Liver (tissue), 10 donors: ENCODE measurements around the gene AKR1C3. TPM values are rescaled to one million over a fixed set of nuclear protein-coding genes. Genes with fewer than 3 reads are reported as not detected.

ENCODE experiments used
- DNase-seq: peaks from one replicate; pipeline ENCODE4 v3.0.0-alpha.2; 2017; ENCODE audit warnings: low spot score
- H3K27ac ChIP-seq, 2 donors: one replicate each; pipeline ENCODE4 v1.7.0; 2013; ENCODE audit warnings: inconsistent platforms in 2 of 2, low read length in 2 of 2, control low read depth in 1 of 2, low read depth in 1 of 2, mild to moderate bottlenecking in 1 of 2
- H3K27me3 ChIP-seq, 4 donors: one replicate each; pipeline versions ENCODE4 v1.6.1 to v1.7.0; 2013; ENCODE audit warnings: low read length in 3 of 4, inconsistent platforms in 1 of 4, mild to moderate bottlenecking in 1 of 4, moderate library complexity in 1 of 4; ENCODE audit not compliant: control insufficient read depth in 4 of 4, insufficient read depth in 4 of 4
- H3K36me3 ChIP-seq, 4 donors: one replicate each; pipeline versions ENCODE4 v1.6.1 to v1.7.0; 2013; ENCODE audit warnings: low read length in 3 of 4, mild to moderate bottlenecking in 3 of 4, low read depth in 1 of 4, moderate library complexity in 1 of 4; ENCODE audit not compliant: control insufficient read depth in 4 of 4, insufficient read depth in 3 of 4
- H3K4me1 ChIP-seq, 4 donors: one replicate each; pipeline versions ENCODE4 v1.6.1 to v1.7.0; 2013; ENCODE audit warnings: low read length in 3 of 4, mild to moderate bottlenecking in 3 of 4, moderate library complexity in 1 of 4; ENCODE audit not compliant: control insufficient read depth in 4 of 4, insufficient read depth in 4 of 4
- H3K4me3 ChIP-seq, 3 donors: one replicate each; pipeline versions ENCODE4 v1.6.1 to v1.7.0; 2013; ENCODE audit warnings: low read length in 3 of 3, control low read depth in 1 of 3, low read depth in 1 of 3, mild to moderate bottlenecking in 1 of 3
- H3K9ac ChIP-seq, 2 donors: one replicate each; pipeline ENCODE4 v1.7.0; 2013; ENCODE audit warnings: low read length in 2 of 2, mild to moderate bottlenecking in 2 of 2, moderate library complexity in 2 of 2, control low read depth in 1 of 2, low read depth in 1 of 2
- H3K9me3 ChIP-seq, 4 donors: one replicate each; pipeline versions ENCODE4 v1.6.1 to v1.7.0; 2013; ENCODE audit warnings: low read length in 3 of 4; ENCODE audit not compliant: control insufficient read depth in 4 of 4
- ATF3 ChIP-seq: IDR thresholded peaks from 2 replicates; pipeline ENCODE4 v1.6.1; 2016; ENCODE audit warnings: antibody characterized with exemption
- FOXA1 ChIP-seq: IDR thresholded peaks from 2 replicates; pipeline ENCODE4 v1.6.1; 2016; ENCODE audit warnings: antibody characterized with exemption
- FOXA2 ChIP-seq: IDR thresholded peaks from 2 replicates; pipeline ENCODE4 v1.6.1; 2016; ENCODE audit warnings: antibody characterized with exemption
- GABPA ChIP-seq, 2 donors: IDR thresholded peaks in 1 of 2; conservative IDR thresholded peaks in 1 of 2; 2 replicates each; pipeline ENCODE4 v1.6.1; 2016; ENCODE audit warnings: antibody characterized with exemption in 2 of 2, mild to moderate bottlenecking in 1 of 2, moderate library complexity in 1 of 2
- HNF4G ChIP-seq: IDR thresholded peaks from 2 replicates; pipeline ENCODE4 v1.6.1; 2016; ENCODE audit warnings: antibody characterized with exemption
- JUND ChIP-seq, 2 donors: IDR thresholded peaks; 2 replicates each; pipeline ENCODE4 v1.6.1; 2016; ENCODE audit warnings: antibody characterized with exemption in 2 of 2
- MAX ChIP-seq: IDR thresholded peaks from 2 replicates; pipeline ENCODE4 v1.6.1; 2016; ENCODE audit warnings: antibody characterized with exemption
- NR2F2 ChIP-seq: IDR thresholded peaks from 2 replicates; pipeline ENCODE4 v1.6.1; 2016; ENCODE audit warnings: antibody characterized with exemption
- RAD21 ChIP-seq, 2 donors: IDR thresholded peaks; 2 replicates each; pipeline ENCODE4 v1.6.1; 2016; ENCODE audit warnings: antibody characterized with exemption in 2 of 2, mild to moderate bottlenecking in 2 of 2
- RXRA ChIP-seq, 2 donors: IDR thresholded peaks; 2 replicates each; pipeline ENCODE4 v1.6.1; 2017 to 2018; ENCODE audit warnings: antibody characterized with exemption in 2 of 2, mild to moderate bottlenecking in 1 of 2
- SP1 ChIP-seq: IDR thresholded peaks from 2 replicates; pipeline ENCODE4 v1.6.1; 2018; ENCODE audit warnings: antibody characterized with exemption, mild to moderate bottlenecking
- TAF1 ChIP-seq: conservative IDR thresholded peaks from 2 replicates; pipeline ENCODE4 v1.6.1; 2016; ENCODE audit warnings: antibody characterized with exemption, mild to moderate bottlenecking
- YY1 ChIP-seq: IDR thresholded peaks from 2 replicates; pipeline ENCODE4 v1.6.1; 2016; ENCODE audit warnings: antibody characterized with exemption, mild to moderate bottlenecking
- ZBTB33 ChIP-seq: IDR thresholded peaks from 2 replicates; pipeline ENCODE4 v1.6.1; 2016; ENCODE audit warnings: antibody characterized with exemption
- WGBS: extraction: QIAGEN DNeasy Blood & Tissue Kit; methylation state at CpG from one replicate; pipeline ENCODE4 v1.1.7; 2013; 5-methylcytosine and 5-hydroxymethylcytosine counted together
- polyA plus RNA-seq, 2 donors: library from polyadenylated mRNA; stranded (reverse) in 1 of 2; unstranded in 1 of 2; fragments of 200-250 nt in 1 of 2; fragments of >200 nt in 1 of 2; fragmentation: Nextera tagmentation in 1 of 2; extraction: Ambion mirVana in 1 of 2; gene quantifications; one replicate each; pipeline versions ENCODE4 v1.2.1 to v1.2.3, GENCODE V29; 2013 to 2015
- small RNA-seq: library from RNA; depleted of rRNA; stranded (forward); fragments of <200 nt; gene quantifications from one replicate; pipeline ENCODE3, GENCODE V24; 2014
- total RNA-seq, 2 donors: library from RNA; depleted of rRNA; stranded (reverse); fragments of >200 nt; gene quantifications; one replicate each; pipeline ENCODE4 v1.2.3, GENCODE V29; 2014
- donor health status: healthy.
- donor health status: healthy.
- donor health status: healthy.
- donor health status: healthy.
- donor health status: healthy.

Gene AKR1C3
- total and polyA plus RNA-seq, 4 donors: 65.8 to 292 (median 174) TPM

GRCh38 chr10:5148678-5149032 lies 54.4 kb downstream of the AKR1C3 start:
- no peak for DNase-seq
- Histone ChIP-seq H3K4me1 (peaks cover 7 to 27% (median 26%) of the 10 kb centered on the region in 4 donors), H3K36me3 (peaks cover 2 to 16% (median 10%) of the 10 kb centered on the region in 4 donors), H3K9me3 (peaks cover 0 to 5% (median 0%) of the 10 kb centered on the region in 4 donors), H3K27me3 (no peaks in the 10 kb centered on the region), H3K4me3 (no peak overlapping the region), H3K27ac (peak overlapping the region in 1 of 2 donors; percentile 91), H3K9ac (peak overlapping the region in 1 of 2 donors; percentile 49)
- TF ChIP-seq JUND (IDR thresholded peaks at IDR 0.05) (peak in 1 of 2 donors; percentile 1), YY1 (peak; percentile 3), HNF4G (no peak), TAF1 (no peak), NR2F2 (no peak), ZBTB33 (peak; percentile 7)
- 63% methylated on average over 1 of the region's 1 CpG for WGBS

GRCh38 chr10:5151076-5151475 lies 56.9 kb downstream of the AKR1C3 start:
- peaks cover 0 to 5% (median 0%) of the 10 kb centered on the region in 4 donors for H3K9me3 ChIP-seq
- no peak overlapping the region for H3K4me3 ChIP-seq
- TF ChIP-seq GABPA (IDR thresholded peaks at IDR 0.05 in 1 of 2, conservative IDR thresholded peaks at IDR 0.05 in 1 of 2): no peak
- TF ChIP-seq RXRA (IDR thresholded peaks at IDR 0.05): no peak
- TF ChIP-seq JUND (IDR thresholded peaks at IDR 0.05): no peak
- no peak for TF ChIP-seq FOXA2
- no peaks in the 10 kb centered on the region for H3K27me3 ChIP-seq
- DNase-seq: no peak
- H3K36me3 ChIP-seq: peaks cover 6 to 35% (median 27%) of the 10 kb centered on the region in 4 donors
- no peak overlapping the region for H3K27ac ChIP-seq
- no peak overlapping the region for H3K9ac ChIP-seq
- peaks cover 7 to 27% (median 26%) of the 10 kb centered on the region in 4 donors for H3K4me1 ChIP-seq
- 98% methylated on average over 3 of the region's 3 CpGs for WGBS

GRCh38 chr10:5155951-5156350 lies 61.7 kb downstream of the AKR1C3 start:
- DNase-seq: no peak
- peaks cover 12 to 72% (median 62%) of the 10 kb centered on the region in 4 donors for H3K36me3 ChIP-seq
- 79% methylated on average over 1 of the region's 1 CpG for WGBS
- no peak overlapping the region for H3K9ac ChIP-seq
- no peak overlapping the region for H3K27ac ChIP-seq
- TF ChIP-seq RXRA (IDR thresholded peaks at IDR 0.05): no peak
- no peak for TF ChIP-seq MAX
- TF ChIP-seq SP1: no peak
- no peak for TF ChIP-seq FOXA1
- TF ChIP-seq YY1: no peak
- no peak for TF ChIP-seq ATF3
- no peak for TF ChIP-seq GABPA (IDR thresholded peaks at IDR 0.05 in 1 of 2, conservative IDR thresholded peaks at IDR 0.05 in 1 of 2)
- TF ChIP-seq ZBTB33: no peak
- TF ChIP-seq RAD21 (IDR thresholded peaks at IDR 0.05): no peak
- TF ChIP-seq NR2F2: no peak
- TF ChIP-seq TAF1: no peak
- H3K4me1 ChIP-seq: no peaks in the 10 kb centered on the region
- no peaks in the 10 kb centered on the region for H3K27me3 ChIP-seq
- no peak overlapping the region for H3K4me3 ChIP-seq
- peaks cover 0 to 2% (median 0%) of the 10 kb centered on the region in 4 donors for H3K9me3 ChIP-seq

Small RNAs within 50 kb of the gene (small RNA-seq; reads per million reads assigned to genes)
- gene RF00096: not detected

Other genes starting within 250 kb of the AKR1C3 start
- 100 to 1,000 TPM; 128 to 131 TPM for gene AKR1C1, start 131.0 kb upstream of the AKR1C3 start, total RNA-seq
- 100 to 1,000 TPM; 159 to 540 TPM for gene AKR1C1, start 131.0 kb upstream of the AKR1C3 start, polyA plus RNA-seq
- 100 to 1,000 TPM in 1 of 2 donors, 10 to 100 TPM in 1; 63.8 to 129 TPM for gene AKR1C2, start 90.6 kb upstream of the AKR1C3 start, total RNA-seq
- gene AKR1C2, start 90.6 kb upstream of the AKR1C3 start, polyA plus RNA-seq: 100 to 1,000 TPM; 195 to 699 TPM
- gene AKR1C8, start 90.7 kb downstream of the AKR1C3 start, total RNA-seq: 10 to 100 TPM in 1 of 2 donors, not detected in 1; 28.5 TPM
- gene AKR1C8, start 90.7 kb downstream of the AKR1C3 start, polyA plus RNA-seq: 10 to 100 TPM in 1 of 2 donors, 1 to 10 TPM in 1; 2.5 to 19.2 TPM
- 100 to 1,000 TPM in 1 of 2 donors, 1 to 10 TPM in 1; 3.2 to 154 TPM for gene AKR1C4, start 102.4 kb downstream of the AKR1C3 start, total RNA-seq
- 100 to 1,000 TPM; 104 to 260 TPM for gene AKR1C4, start 102.4 kb downstream of the AKR1C3 start, polyA plus RNA-seq